H54 (cell line): Measurements from ENCODE around the gene ATF6.

Experiments
- DNase-seq: peaks from one replicate; pipeline ENCODE4 v3.0.0; 2011; ENCODE audit warnings: low spot score, mixed read lengths; ENCODE audit not compliant: insufficient read length
- FAIRE-seq: peaks from 3 replicates; lab custom pipeline; 2011; peaks lifted over from hg19 to GRCh38; lab: Jason Lieb, UNC
- POLR2A ChIP-seq: IDR thresholded peaks from 2 replicates; pipeline ENCODE4 v1.6.1; 2011; ENCODE audit warnings: low read depth, mild to moderate bottlenecking, low read length

The ATF6 gene

GRCh38 chr1:162007466-162007865, 241.3 kb downstream of the ATF6 start:
- TF ChIP-seq POLR2A, result no peak
- DNase-seq (no peak), FAIRE-seq (no peak)

- TF ChIP-seq POLR2A, result no peak
- FAIRE-seq, result no peak
These were observed 242.7 kb downstream of the ATF6 start for GRCh38 chr1:162008799-162009198.

GRCh38 chr1:162009501-162010174, 243.5 kb downstream of the ATF6 start:
- FAIRE-seq, result no peak
- no peak for DNase-seq
- TF ChIP-seq POLR2A, result no peak

More at GRCh38 chr1:162008799-162009198, 242.7 kb downstream of the ATF6 start:
- DNase-seq, result no peak

- DNase-seq (no peak), FAIRE-seq (no peak)
- TF ChIP-seq POLR2A, result no peak
These were observed 244.0 kb downstream of the ATF6 start for GRCh38 chr1:162010175-162010506.

- no peak for TF ChIP-seq POLR2A
- DNase-seq (no peak), FAIRE-seq (no peak)
These were observed 245.4 kb downstream of the ATF6 start for GRCh38 chr1:162011337-162012012.

GRCh38 chr1:162013289-162013688, 247.2 kb downstream of the ATF6 start:
- FAIRE-seq, result no peak
- no peak for TF ChIP-seq POLR2A
- no peak for DNase-seq
